Measurements from ENCODE around the gene PHYKPL.

The PHYKPL gene

GRCh38 chr5:178232124-178232919, at the start of gene PHYKPL:
Gene PHYKPL, minus strand, starts transcription at chr5:178232802. Its CDS starts 252 bp downstream, at chr5:178232550.
- no peaks in the 10 kb centered on the region for H3K9me3 ChIP-seq (ENCODE audit: control insufficient read depth, low read length)
- peak within 1 kb of the TSS; percentile 96 for H3K9ac ChIP-seq (ENCODE audit: low read length)
- peak within 1 kb of the TSS; percentile 91 for H3K4me3 ChIP-seq (ENCODE audit: low read length)
- H3K36me3 ChIP-seq (ENCODE audit: control insufficient read depth, insufficient read depth, low read length, severe bottlenecking) = peaks cover 26% of the 10 kb centered on the region
- peaks cover 55% of the 10 kb centered on the region for H3K4me1 ChIP-seq (ENCODE audit: control insufficient read depth, insufficient read depth, low read length)
- no peaks in the 10 kb centered on the region for H3K27me3 ChIP-seq (replicated peaks; ENCODE audit: control insufficient read depth, insufficient read depth, low read length)
- peak; percentile 84 for DNase-seq (ENCODE audit: low read depth)

- Histone ChIP-seq H3K9me3 (ENCODE audit: control insufficient read depth, low read length) (peaks cover 12% of the 10 kb centered on the region), H3K27me3 (replicated peaks; ENCODE audit: control insufficient read depth, insufficient read depth, low read length) (peaks cover 43% of the 10 kb centered on the region), H3K36me3 (ENCODE audit: control insufficient read depth, insufficient read depth, low read length, severe bottlenecking) (no peaks in the 10 kb centered on the region), H3K4me1 (ENCODE audit: control insufficient read depth, insufficient read depth, low read length) (peaks cover 2% of the 10 kb centered on the region), H3K4me3 (ENCODE audit: low read length) (no peak overlapping the region), H3K9ac (ENCODE audit: low read length) (no peak overlapping the region)
- no peak for DNase-seq (ENCODE audit: low read depth)
These were observed 49.8 kb upstream of the PHYKPL start for GRCh38 chr5:178282391-178282790.

DNA sequence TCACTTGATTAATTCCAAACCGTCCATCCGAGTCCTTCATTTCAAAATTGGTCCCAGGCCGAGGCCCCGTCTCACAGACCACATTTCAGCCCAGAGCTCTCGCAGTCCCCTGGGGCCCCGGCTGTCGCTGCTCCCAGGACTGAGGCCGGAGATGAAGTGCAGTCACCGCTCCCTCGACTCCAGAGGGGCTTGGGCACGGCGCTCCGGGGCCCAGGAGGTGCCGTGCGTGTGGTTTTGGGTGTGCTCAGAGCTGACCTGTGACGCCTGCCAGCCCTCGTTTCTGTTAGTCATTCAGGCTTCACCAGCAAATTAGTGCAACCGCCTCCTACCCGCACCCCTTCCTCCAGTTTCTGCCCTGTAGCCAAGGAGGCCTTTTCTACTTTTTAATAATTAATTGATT, 48.7 kb upstream of the PHYKPL start:
- Histone ChIP-seq H3K9ac (ENCODE audit: low read length) (no peak overlapping the region), H3K4me1 (ENCODE audit: control insufficient read depth, insufficient read depth, low read length) (peaks cover 2% of the 10 kb centered on the region), H3K36me3 (ENCODE audit: control insufficient read depth, insufficient read depth, low read length, severe bottlenecking) (no peaks in the 10 kb centered on the region), H3K27me3 (replicated peaks; ENCODE audit: control insufficient read depth, insufficient read depth, low read length) (peaks cover 43% of the 10 kb centered on the region), H3K9me3 (ENCODE audit: control insufficient read depth, low read length) (peaks cover 12% of the 10 kb centered on the region), H3K4me3 (ENCODE audit: low read length) (no peak overlapping the region)
- no peak for DNase-seq (ENCODE audit: low read depth)

- Histone ChIP-seq H3K4me1 (ENCODE audit: control insufficient read depth, insufficient read depth, low read length) (peaks cover 2% of the 10 kb centered on the region), H3K9ac (ENCODE audit: low read length) (no peak overlapping the region), H3K4me3 (ENCODE audit: low read length) (no peak overlapping the region), H3K9me3 (ENCODE audit: control insufficient read depth, low read length) (peaks cover 18% of the 10 kb centered on the region), H3K36me3 (ENCODE audit: control insufficient read depth, insufficient read depth, low read length, severe bottlenecking) (no peaks in the 10 kb centered on the region), H3K27me3 (replicated peaks; ENCODE audit: control insufficient read depth, insufficient read depth, low read length) (peaks cover 45% of the 10 kb centered on the region)
- DNase-seq (ENCODE audit: low read depth) = no peak
These were observed 48.0 kb upstream of the PHYKPL start for GRCh38 chr5:178280631-178281030.

DNA sequence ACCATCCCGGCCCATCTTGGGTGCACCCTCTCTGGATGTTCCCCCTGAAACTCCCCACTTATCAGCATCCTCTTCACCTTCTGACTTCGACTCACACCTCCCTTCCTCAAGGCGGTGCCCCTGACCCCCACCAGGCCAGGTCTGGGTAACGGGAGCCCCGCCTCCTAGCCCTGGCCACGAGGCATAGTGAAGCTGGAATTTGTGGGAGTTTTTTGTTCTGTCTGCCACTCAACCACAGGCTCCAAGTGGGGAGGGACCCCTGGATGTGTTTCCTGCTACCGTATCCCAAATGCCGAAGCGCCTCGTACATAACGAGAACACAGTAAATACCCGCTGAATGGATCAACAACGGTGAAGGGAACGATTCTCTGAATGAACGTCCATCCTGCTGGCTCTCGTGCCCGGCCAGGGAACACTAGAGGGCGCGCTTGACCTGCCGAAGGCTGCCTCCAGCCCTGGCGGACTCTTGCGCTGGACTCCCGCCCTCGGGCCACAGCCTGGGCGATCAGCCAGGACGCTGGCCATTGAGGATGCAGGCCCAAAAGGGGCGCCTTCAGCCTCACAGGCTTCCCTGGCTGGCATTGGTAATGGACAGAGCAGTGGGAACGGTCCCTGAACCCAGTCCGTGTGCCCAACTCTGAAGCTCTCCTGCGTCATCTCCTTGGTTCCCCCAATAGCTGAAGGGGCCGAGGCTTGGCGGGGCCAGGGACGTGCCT, 47.3 kb upstream of the PHYKPL start:
- no peaks in the 10 kb centered on the region for H3K36me3 ChIP-seq (ENCODE audit: control insufficient read depth, insufficient read depth, low read length, severe bottlenecking)
- DNase-seq (ENCODE audit: low read depth) = peak; percentile 64

DNA sequence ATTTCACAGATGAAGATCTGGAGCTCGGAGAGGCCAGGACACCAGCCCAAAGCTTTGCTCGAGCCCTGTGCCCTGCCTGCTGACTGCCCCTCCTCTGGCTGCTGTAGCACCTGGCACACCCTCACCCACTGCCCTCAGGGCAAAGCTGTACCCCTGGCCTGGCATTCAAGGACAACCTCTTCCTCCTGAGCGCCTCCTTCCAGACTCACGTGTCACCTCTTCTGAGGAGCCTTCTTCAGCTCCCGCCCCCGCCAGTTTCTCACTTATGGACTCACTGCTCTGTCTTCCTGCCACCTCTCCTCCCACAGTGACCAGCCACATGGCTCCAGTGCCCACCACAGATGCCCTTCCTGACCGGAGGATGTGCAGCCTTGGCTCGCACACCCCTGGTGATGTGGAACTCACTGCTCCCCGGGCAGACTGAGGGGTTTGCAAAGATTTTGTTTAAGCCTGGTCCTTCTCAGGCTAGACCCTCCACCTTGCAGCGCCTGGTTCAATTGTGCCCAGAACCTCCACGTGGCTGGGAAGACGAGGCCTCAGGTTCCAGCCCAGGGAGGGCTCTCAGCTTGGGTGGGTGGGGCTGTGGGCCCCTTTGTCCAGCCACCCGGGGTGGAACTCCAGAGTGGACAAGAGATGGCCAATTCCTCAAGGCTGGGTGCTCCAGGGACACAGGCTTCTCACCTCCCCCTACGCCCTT, 46.6 kb upstream of the PHYKPL start:
- no peaks in the 10 kb centered on the region for H3K36me3 ChIP-seq (ENCODE audit: control insufficient read depth, insufficient read depth, low read length, severe bottlenecking)
- no peak overlapping the region for H3K4me3 ChIP-seq (ENCODE audit: low read length)

More for the DNA sequence above, 47.3 kb upstream of the PHYKPL start:
- Histone ChIP-seq H3K4me3 (ENCODE audit: low read length) (no peak overlapping the region), H3K9ac (ENCODE audit: low read length) (no peak overlapping the region), H3K9me3 (ENCODE audit: control insufficient read depth, low read length) (peaks cover 23% of the 10 kb centered on the region), H3K4me1 (ENCODE audit: control insufficient read depth, insufficient read depth, low read length) (peaks cover 2% of the 10 kb centered on the region), H3K27me3 (replicated peaks; ENCODE audit: control insufficient read depth, insufficient read depth, low read length) (peaks cover 48% of the 10 kb centered on the region)

DNA sequence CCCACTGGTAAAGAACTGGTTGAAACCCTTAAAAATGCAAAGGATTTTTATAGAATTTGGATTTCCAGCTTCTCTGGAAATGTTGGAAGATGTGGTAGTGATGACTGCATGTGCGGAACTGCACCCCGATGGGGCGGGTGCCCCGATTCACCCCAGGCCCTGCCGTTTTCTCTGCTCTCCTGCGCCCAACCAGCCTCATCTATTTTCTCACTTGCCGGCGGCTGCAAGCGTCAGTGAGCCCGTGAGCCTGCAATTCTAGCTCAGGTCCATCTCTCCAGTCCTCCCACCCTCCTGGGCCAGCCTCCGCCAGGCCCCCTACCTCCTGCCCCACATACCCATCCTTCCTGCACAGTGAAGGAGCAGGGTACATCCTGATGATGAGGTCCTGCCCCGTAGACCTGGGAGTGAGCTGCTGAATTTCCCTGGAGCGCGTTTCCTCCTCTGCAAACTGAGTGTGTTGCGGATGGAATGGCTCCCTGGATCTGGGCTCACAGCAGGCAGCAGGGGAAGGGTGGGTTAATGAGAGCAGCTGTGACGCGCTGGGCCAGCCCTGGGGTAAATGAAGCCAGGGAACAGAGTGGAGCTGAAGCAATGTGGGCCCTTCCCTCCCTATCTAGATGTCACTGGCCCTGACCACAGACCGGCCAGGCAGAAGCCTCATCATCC, 45.9 kb upstream of the PHYKPL start:
- no peak overlapping the region for H3K4me3 ChIP-seq (ENCODE audit: low read length)
- no peak overlapping the region for H3K9ac ChIP-seq (ENCODE audit: low read length)
- no peak for DNase-seq (ENCODE audit: low read depth)
- H3K4me1 ChIP-seq (ENCODE audit: control insufficient read depth, insufficient read depth, low read length) = peaks cover 2% of the 10 kb centered on the region
- peaks cover 55% of the 10 kb centered on the region for H3K27me3 ChIP-seq (replicated peaks; ENCODE audit: control insufficient read depth, insufficient read depth, low read length)
- no peaks in the 10 kb centered on the region for H3K36me3 ChIP-seq (ENCODE audit: control insufficient read depth, insufficient read depth, low read length, severe bottlenecking)
- peaks cover 14% of the 10 kb centered on the region for H3K9me3 ChIP-seq (ENCODE audit: control insufficient read depth, low read length)

More for the DNA sequence above, 46.6 kb upstream of the PHYKPL start:
- Histone ChIP-seq H3K4me1 (ENCODE audit: control insufficient read depth, insufficient read depth, low read length) (peaks cover 2% of the 10 kb centered on the region), H3K9ac (ENCODE audit: low read length) (no peak overlapping the region), H3K9me3 (ENCODE audit: control insufficient read depth, low read length) (peaks cover 20% of the 10 kb centered on the region), H3K27me3 (replicated peaks; ENCODE audit: control insufficient read depth, insufficient read depth, low read length) (peaks cover 50% of the 10 kb centered on the region)
- DNase-seq (ENCODE audit: low read depth) = no peak

- Histone ChIP-seq H3K36me3 (ENCODE audit: control insufficient read depth, insufficient read depth, low read length, severe bottlenecking) (no peaks in the 10 kb centered on the region), H3K27me3 (replicated peaks; ENCODE audit: control insufficient read depth, insufficient read depth, low read length) (peaks cover 58% of the 10 kb centered on the region), H3K4me1 (ENCODE audit: control insufficient read depth, insufficient read depth, low read length) (peaks cover 2% of the 10 kb centered on the region), H3K9ac (ENCODE audit: low read length) (no peak overlapping the region), H3K4me3 (ENCODE audit: low read length) (no peak overlapping the region), H3K9me3 (ENCODE audit: control insufficient read depth, low read length) (peaks cover 11% of the 10 kb centered on the region)
- DNase-seq (ENCODE audit: low read depth) = no peak
These were observed 45.3 kb upstream of the PHYKPL start for GRCh38 chr5:178277866-178278265.

DNA sequence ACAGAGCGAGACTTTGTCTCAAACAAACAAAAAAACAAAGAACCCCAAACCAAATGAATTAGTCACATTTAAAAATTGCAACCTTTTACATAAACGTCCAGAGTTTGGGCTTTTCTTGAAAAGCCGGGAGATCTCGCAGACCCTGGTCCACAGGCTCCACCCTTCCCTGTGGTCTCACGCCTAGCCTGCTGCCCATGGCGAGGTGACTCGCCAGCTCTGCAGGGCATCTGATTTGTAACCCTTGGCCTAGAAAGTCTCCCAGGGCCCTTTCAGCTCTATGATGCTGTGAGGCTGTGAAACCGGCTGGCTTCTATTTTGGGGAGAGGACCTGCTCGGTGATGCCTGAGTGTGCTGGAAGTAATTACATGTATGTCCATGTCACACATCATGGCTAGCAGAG, 44.7 kb upstream of the PHYKPL start:
- Histone ChIP-seq H3K9ac (ENCODE audit: low read length) (no peak overlapping the region), H3K4me1 (ENCODE audit: control insufficient read depth, insufficient read depth, low read length) (peaks cover 2% of the 10 kb centered on the region), H3K27me3 (replicated peaks; ENCODE audit: control insufficient read depth, insufficient read depth, low read length) (peaks cover 55% of the 10 kb centered on the region), H3K36me3 (ENCODE audit: control insufficient read depth, insufficient read depth, low read length, severe bottlenecking) (no peaks in the 10 kb centered on the region), H3K9me3 (ENCODE audit: control insufficient read depth, low read length) (peaks cover 11% of the 10 kb centered on the region), H3K4me3 (ENCODE audit: low read length) (no peak overlapping the region)
- DNase-seq (ENCODE audit: low read depth) = no peak

GRCh38 chr5:178274781-178275537, 42.4 kb upstream of the PHYKPL start:
- H3K4me1 ChIP-seq (ENCODE audit: control insufficient read depth, insufficient read depth, low read length) = peaks cover 2% of the 10 kb centered on the region
- H3K9ac ChIP-seq (ENCODE audit: low read length) = no peak overlapping the region
- H3K9me3 ChIP-seq (ENCODE audit: control insufficient read depth, low read length) = peaks cover 11% of the 10 kb centered on the region
- H3K36me3 ChIP-seq (ENCODE audit: control insufficient read depth, insufficient read depth, low read length, severe bottlenecking) = no peaks in the 10 kb centered on the region
- H3K27me3 ChIP-seq (replicated peaks; ENCODE audit: control insufficient read depth, insufficient read depth, low read length) = peaks cover 58% of the 10 kb centered on the region
- H3K4me3 ChIP-seq (ENCODE audit: low read length) = no peak overlapping the region
- no peak for DNase-seq (ENCODE audit: low read depth)
